Measurements from ENCODE around the gene HTT-AS. TPM values are rescaled to one million over a fixed set of nuclear protein-coding genes. Genes with fewer than 3 reads are reported as not detected.

Gene HTT-AS
- total RNA-seq, 1 experiment from 2014 or later: not detected

- no peak overlapping the region for H3K27ac ChIP-seq
- no peaks in the 10 kb centered on the region for H3K36me3 ChIP-seq
- H3K27me3 ChIP-seq (replicated peaks): no peaks in the 10 kb centered on the region
- no peak overlapping the region for H3K4me3 ChIP-seq
- no peak for DNase-seq (ENCODE audit: low read depth in 1 of 2, low spot score in 2 of 2)
- H3K4me1 ChIP-seq (replicated peaks): no peaks in the 10 kb centered on the region
- H3K9me3 ChIP-seq (replicated peaks): no peaks in the 10 kb centered on the region
Measured at GRCh38 chr4:3039706-3040366, 34.5 kb downstream of the HTT-AS start.

DNA sequence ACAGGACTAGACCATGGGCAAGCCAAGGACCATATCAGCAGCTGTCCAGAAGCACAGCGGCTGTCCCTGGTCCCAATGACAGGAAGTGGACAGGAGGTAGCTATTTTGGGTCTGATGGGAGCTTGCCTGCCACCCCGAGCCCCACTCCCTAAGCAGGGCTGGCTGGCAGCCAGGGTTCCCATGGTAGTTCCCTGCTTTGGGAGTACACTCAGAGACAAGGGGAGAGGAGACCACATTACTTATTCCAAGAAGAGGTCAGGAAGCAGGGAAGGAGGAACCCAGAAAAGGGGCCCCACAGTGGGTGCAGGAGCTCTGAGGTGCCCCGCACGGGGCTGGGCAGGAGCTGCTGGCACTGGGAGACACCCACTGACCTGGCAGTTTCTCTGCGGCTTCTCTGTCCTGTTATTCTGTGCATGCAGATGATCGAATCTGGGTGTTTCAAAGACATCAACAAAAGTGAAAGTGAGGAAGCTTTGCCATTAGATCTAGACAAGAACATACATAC, 36.3 kb downstream of the HTT-AS start:
- H3K36me3 ChIP-seq: no peaks in the 10 kb centered on the region
- no peaks in the 10 kb centered on the region for H3K4me1 ChIP-seq (replicated peaks)
- no peaks in the 10 kb centered on the region for H3K9me3 ChIP-seq (replicated peaks)
- no peak overlapping the region for H3K27ac ChIP-seq
- no peak for DNase-seq (ENCODE audit: low read depth in 1 of 2, low spot score in 2 of 2)
- no peaks in the 10 kb centered on the region for H3K27me3 ChIP-seq (replicated peaks)
- H3K4me3 ChIP-seq: no peak overlapping the region

GRCh38 chr4:3036131-3036952, 38.0 kb downstream of the HTT-AS start:
- H3K4me3 ChIP-seq: no peak overlapping the region

GRCh38 chr4:3035674-3036073, 38.7 kb downstream of the HTT-AS start:
- no peak for DNase-seq (ENCODE audit: low read depth in 1 of 2, low spot score in 2 of 2)
- Histone ChIP-seq H3K27ac (no peak overlapping the region), H3K4me3 (no peak overlapping the region), H3K4me1 (replicated peaks) (no peaks in the 10 kb centered on the region), H3K36me3 (no peaks in the 10 kb centered on the region), H3K9me3 (replicated peaks) (no peaks in the 10 kb centered on the region), H3K27me3 (replicated peaks) (no peaks in the 10 kb centered on the region)

More at GRCh38 chr4:3036131-3036952, 38.0 kb downstream of the HTT-AS start:
- Histone ChIP-seq H3K27me3 (replicated peaks) (no peaks in the 10 kb centered on the region), H3K27ac (no peak overlapping the region), H3K9me3 (replicated peaks) (no peaks in the 10 kb centered on the region), H3K36me3 (no peaks in the 10 kb centered on the region), H3K4me1 (replicated peaks) (no peaks in the 10 kb centered on the region)
- DNase-seq (ENCODE audit: low read depth in 1 of 2, low spot score in 2 of 2): no peak

DNA sequence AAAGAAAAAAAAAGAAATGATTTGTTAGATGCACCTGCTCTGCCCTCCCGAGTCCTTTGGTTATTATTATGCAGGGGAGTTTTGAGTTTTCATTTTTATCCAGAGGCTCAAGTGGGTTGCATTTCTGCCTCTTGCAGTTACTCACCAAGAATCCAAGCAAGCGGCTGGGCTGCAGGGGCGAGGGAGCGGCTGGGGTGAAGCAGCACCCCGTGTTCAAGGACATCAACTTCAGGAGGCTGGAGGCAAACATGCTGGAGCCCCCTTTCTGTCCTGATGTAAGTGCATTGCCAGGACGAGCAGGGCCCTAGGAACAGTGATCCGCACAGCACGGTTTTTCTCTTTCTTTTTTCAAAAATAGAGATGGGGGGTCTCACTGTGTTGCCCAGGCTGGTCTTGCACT, 39.1 kb downstream of the HTT-AS start:
- Histone ChIP-seq H3K9me3 (replicated peaks) (no peaks in the 10 kb centered on the region), H3K27me3 (replicated peaks) (no peaks in the 10 kb centered on the region), H3K4me1 (replicated peaks) (no peaks in the 10 kb centered on the region), H3K27ac (no peak overlapping the region), H3K36me3 (no peaks in the 10 kb centered on the region), H3K4me3 (no peak overlapping the region)
- no peak for DNase-seq (ENCODE audit: low read depth in 1 of 2, low spot score in 2 of 2)

DNA sequence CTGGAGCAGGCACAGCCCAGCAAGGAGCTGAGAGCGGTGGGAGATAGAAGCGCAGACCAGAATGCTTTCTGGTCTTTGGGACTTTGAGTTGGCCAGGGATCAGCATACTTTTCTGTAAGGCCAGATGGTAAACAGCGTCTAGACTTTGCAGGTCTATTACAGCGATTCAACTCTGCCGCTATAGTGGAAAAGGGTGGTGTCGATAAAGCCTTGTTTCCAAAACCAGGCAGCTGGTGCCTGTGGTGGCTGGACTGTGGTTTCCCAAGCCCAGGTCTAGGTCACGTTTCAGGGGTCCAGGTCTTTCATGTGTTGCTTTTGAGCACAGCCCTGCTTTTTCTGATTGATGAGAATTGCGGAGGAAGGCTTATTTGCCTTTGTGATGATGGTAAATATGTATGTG, 40.1 kb downstream of the HTT-AS start:
- no peaks in the 10 kb centered on the region for H3K9me3 ChIP-seq (replicated peaks)
- no peaks in the 10 kb centered on the region for H3K36me3 ChIP-seq

DNA sequence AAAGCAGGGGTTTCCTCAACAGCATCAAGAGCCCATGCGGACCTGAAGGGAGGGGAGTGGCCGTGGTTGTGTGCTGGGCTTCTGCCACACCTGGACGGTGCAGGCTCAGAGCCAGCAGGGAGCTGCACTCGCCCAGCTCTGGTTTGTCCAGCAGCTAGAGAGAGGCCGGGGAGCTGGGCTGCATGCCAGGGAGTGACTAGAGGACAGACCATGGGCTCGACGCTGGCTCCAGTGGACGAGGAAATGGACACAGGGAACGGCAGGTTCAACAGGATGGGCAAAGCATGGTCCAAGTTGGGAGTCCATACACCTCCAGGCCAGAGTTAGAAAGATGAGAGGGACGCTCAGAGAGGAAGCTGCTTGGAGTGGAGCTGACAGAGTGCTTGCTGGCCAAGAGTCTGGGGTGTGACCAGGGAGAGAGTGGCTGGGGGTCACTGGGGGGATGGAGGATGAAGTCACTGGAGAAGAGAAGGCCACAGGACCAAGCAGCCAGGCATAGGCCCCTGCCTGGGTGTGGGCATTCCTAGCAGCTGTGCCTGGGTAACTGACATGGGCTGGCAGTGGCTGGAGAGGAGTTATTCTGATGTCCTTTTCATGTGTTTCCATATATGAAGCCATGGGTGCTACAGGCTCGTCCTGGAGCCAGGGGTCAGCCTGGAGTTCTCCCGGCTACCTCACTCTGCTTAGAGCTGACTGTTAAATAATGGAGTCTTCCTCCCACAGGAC, 42.8 kb downstream of the HTT-AS start:
- no peaks in the 10 kb centered on the region for H3K9me3 ChIP-seq (replicated peaks)
- no peak overlapping the region for H3K4me3 ChIP-seq
- H3K36me3 ChIP-seq: no peaks in the 10 kb centered on the region
- no peaks in the 10 kb centered on the region for H3K4me1 ChIP-seq (replicated peaks)
- no peaks in the 10 kb centered on the region for H3K27me3 ChIP-seq (replicated peaks)
- DNase-seq (ENCODE audit: low read depth in 1 of 2, low spot score in 2 of 2): no peak
- H3K27ac ChIP-seq: no peak overlapping the region

More for the DNA sequence above, 40.1 kb downstream of the HTT-AS start:
- H3K27ac ChIP-seq: no peak overlapping the region
- H3K4me3 ChIP-seq: no peak overlapping the region
- H3K4me1 ChIP-seq (replicated peaks): no peaks in the 10 kb centered on the region
- no peak for DNase-seq (ENCODE audit: low read depth in 1 of 2, low spot score in 2 of 2)
- no peaks in the 10 kb centered on the region for H3K27me3 ChIP-seq (replicated peaks)

DNA sequence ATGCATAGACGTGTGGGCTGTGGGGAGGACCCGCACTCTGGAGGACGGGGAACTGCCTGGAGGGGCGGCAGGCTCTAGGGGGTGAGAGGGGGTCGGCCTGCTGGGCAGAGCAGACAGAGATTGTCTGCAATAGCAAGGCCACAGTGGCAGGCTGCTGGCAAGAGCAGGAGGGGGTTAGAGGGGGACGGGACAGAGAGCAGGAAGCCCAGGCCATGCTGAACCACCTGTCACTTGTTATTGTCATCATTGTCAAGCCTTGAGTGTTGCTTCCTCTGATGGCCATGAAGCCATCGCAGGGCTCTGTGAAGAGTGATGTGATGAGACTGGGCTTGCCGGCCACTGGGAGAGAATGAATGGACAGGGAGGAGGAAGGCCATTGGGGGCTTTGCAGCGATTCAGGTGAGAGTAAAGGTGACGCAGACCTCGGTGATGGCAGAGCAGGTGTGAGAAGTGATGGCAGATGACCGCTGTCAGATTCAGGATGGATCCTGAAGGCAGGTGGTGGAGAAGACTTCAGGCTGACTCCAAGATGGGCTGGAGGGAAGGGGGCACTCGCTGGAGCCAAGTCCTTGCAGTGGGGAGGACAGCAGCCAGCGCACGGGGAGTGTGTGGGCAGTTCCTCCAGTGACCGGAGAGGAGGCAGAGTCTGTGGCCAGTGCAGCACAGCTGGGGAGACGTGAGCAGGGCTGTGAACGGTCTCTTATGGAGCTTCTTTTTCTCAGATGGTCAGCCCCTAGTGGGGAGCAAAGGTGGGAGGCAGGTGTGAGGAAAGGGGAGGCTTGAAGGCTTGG, 43.6 kb downstream of the HTT-AS start:
- H3K27ac ChIP-seq: no peak overlapping the region
- no peak overlapping the region for H3K4me3 ChIP-seq
- H3K27me3 ChIP-seq (replicated peaks): no peaks in the 10 kb centered on the region
- no peaks in the 10 kb centered on the region for H3K9me3 ChIP-seq (replicated peaks)
- H3K36me3 ChIP-seq: no peaks in the 10 kb centered on the region
- DNase-seq (ENCODE audit: low read depth in 1 of 2, low spot score in 2 of 2): no peak
- H3K4me1 ChIP-seq (replicated peaks): no peaks in the 10 kb centered on the region

DNA sequence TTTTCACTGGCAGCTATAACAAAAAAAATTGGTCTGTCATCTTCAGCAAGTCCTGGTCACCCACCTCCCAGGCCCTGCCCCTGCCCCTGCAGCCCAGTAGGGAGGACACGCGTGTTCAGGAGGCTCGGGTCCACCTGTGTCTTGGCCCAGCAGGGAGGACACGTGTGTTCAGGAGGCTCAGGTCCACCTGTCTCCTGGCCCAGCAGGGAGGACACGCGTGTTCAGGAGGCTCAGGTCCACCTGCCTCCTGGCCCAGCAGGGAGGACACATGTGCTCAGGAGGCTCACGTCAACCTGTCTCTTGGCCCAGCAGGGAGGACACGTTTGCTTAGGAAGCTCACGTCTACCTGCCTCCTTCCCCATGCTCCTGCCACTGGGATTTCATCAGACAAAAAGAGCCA, 44.9 kb downstream of the HTT-AS start:
- H3K4me1 ChIP-seq (replicated peaks): no peaks in the 10 kb centered on the region
- H3K4me3 ChIP-seq: no peak overlapping the region
- DNase-seq (ENCODE audit: low read depth in 1 of 2, low spot score in 2 of 2): no peak
- H3K27ac ChIP-seq: no peak overlapping the region
- H3K9me3 ChIP-seq (replicated peaks): no peaks in the 10 kb centered on the region
- H3K36me3 ChIP-seq: no peaks in the 10 kb centered on the region
- no peaks in the 10 kb centered on the region for H3K27me3 ChIP-seq (replicated peaks)

DNA sequence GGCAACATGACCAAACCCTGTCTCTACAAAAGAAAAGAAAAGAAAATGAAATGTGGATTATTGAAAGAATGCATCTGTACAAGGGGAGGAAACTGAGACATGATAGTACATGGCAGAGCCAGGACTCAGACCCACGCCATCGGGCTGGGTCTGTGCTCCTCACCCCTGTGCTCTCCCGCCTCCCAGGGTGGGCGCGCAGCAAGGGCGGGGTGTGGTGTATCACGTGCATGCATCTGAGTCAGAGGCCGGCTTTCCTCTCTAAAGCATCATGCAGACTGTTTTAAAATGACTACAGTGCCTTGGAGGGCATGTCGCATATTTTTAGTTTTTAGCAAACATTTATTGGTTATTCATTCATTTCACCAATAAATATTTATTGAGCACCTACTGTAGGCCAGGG, 47.8 kb downstream of the HTT-AS start:
- H3K36me3 ChIP-seq: no peaks in the 10 kb centered on the region
- H3K27me3 ChIP-seq (replicated peaks): no peaks in the 10 kb centered on the region
- H3K4me1 ChIP-seq (replicated peaks): no peaks in the 10 kb centered on the region
- H3K27ac ChIP-seq: no peak overlapping the region
- no peak overlapping the region for H3K4me3 ChIP-seq
- no peak for DNase-seq (ENCODE audit: low read depth in 1 of 2, low spot score in 2 of 2)
- no peaks in the 10 kb centered on the region for H3K9me3 ChIP-seq (replicated peaks)

DNA sequence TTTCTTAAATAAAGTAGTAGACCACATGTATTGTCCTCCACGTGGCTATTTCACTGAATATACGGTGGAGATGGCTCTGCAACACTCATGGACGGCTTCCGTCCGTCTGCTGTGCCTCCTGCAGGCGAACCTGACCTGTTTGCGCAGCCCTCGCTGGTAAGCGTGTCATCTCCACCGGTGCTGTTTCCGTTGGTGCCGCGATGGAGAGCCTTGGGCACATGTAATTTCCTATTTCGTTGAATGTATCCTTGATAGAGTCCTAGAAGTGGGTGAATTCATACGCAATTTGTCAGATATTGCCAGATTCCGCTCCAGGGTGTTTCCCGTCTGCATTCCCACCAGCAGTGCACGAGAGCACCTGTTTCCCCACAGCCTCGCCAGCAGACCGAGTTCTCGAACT, 48.5 kb downstream of the HTT-AS start:
- no peak overlapping the region for H3K4me3 ChIP-seq
- H3K36me3 ChIP-seq: no peaks in the 10 kb centered on the region
- H3K9me3 ChIP-seq (replicated peaks): no peaks in the 10 kb centered on the region
- no peak for DNase-seq (ENCODE audit: low read depth in 1 of 2, low spot score in 2 of 2)
- H3K4me1 ChIP-seq (replicated peaks): no peaks in the 10 kb centered on the region
- H3K27ac ChIP-seq: no peak overlapping the region
- no peaks in the 10 kb centered on the region for H3K27me3 ChIP-seq (replicated peaks)

DNA sequence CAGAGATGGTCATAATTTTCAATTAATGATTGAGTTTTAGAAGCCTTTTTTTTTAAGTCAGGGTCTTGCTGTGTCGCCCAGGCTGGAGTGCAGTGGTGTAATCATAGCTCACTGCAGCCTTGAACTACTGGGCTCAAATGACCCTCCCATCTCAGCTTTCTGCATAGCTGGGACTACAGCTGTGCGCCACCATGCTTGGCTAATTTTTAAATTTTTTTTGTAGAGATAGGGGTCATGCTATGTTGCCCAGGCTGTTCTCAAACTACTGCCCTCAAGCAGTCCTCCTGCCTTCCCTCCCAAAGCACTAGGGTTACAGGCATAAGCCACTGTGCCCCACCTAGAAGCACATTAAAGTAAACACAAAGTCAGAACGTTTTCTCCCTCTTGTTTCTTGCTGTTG, 51.7 kb downstream of the HTT-AS start:
- H3K27ac ChIP-seq: no peak overlapping the region
- H3K4me1 ChIP-seq (replicated peaks): no peaks in the 10 kb centered on the region
- no peaks in the 10 kb centered on the region for H3K9me3 ChIP-seq (replicated peaks)
- H3K36me3 ChIP-seq: no peaks in the 10 kb centered on the region
- no peak overlapping the region for H3K4me3 ChIP-seq
- no peak for DNase-seq (ENCODE audit: low read depth in 1 of 2, low spot score in 2 of 2)
- H3K27me3 ChIP-seq (replicated peaks): no peaks in the 10 kb centered on the region

GRCh38 chr4:3022112-3022511, 52.2 kb downstream of the HTT-AS start:
- Histone ChIP-seq H3K27me3 (replicated peaks) (no peaks in the 10 kb centered on the region), H3K4me3 (no peak overlapping the region), H3K4me1 (replicated peaks) (no peaks in the 10 kb centered on the region), H3K27ac (no peak overlapping the region), H3K36me3 (no peaks in the 10 kb centered on the region), H3K9me3 (replicated peaks) (no peaks in the 10 kb centered on the region)
- DNase-seq (ENCODE audit: low read depth in 1 of 2, low spot score in 2 of 2): no peak
